Kidney capillary endothelial cell (primary cell): Measurements from ENCODE around the gene FH.
A peak's percentile ranks its signal among the peaks of the same experiment; 100 is the strongest.

ENCODE experiments used
- DNase-seq: peaks from one replicate; pipeline ENCODE4 v3.0.0-alpha.2; 2018; ENCODE audit warnings: low spot score

The FH gene

DNA sequence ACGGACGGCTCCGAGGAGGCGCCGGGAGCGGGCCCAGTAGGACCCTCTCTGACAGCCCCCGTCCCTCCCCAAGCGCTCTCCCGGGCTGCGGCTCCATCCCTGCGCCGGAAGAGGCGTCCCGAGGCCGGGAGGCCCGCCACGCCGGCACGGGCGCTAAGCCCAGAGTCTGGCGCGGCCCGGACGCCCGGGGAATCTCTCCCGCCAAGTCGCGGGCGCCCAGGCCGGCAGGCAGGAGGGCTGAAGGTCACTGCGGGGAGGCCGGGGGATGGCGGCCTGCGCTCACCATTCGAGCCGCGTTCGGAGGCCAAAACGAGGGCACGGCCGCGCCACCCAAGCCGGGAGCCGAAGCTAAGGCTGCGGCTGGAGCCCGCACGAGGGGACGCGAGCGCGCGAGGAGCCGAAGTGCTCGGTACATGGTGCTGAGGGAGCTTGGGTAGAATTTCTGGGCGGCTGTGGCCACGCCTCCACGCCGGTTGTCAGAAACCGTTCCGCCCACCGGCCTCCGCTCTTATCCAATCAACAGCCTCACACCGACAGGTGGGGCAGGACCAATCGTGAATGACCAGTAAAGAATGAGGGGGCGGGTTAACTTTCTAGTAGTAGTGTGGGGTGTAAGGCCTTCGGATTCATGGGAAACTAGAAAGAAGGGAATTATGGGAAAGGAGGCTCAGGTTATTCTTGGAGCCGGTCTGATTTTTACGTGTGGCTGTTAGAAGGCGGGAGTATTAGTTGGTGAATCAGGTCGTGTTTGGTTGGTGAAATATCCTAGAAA, at the start of gene FH:
TSS of gene FH (minus strand) at position 448 of the 772 bp plus-strand sequence. CDS start at position 415, 33 bp downstream.
- peak; percentile 96 for DNase-seq

DNA sequence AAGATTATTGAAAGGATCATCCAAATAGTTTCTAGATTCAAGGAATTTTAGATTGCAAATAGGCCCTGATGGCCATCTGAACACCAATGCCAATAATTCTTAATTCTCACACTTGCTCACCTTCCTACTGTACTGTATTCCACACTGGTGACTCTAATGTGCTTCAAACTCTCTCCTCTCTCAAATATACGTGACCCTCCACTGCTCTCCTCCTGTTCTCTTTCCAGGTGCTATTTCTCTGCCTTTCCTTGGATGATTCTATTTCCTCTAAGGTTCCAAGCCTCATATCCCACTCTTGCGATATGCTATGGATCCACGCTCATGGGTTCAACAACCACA, 41.3 kb upstream of the FH start:
- no peak for DNase-seq

DNA sequence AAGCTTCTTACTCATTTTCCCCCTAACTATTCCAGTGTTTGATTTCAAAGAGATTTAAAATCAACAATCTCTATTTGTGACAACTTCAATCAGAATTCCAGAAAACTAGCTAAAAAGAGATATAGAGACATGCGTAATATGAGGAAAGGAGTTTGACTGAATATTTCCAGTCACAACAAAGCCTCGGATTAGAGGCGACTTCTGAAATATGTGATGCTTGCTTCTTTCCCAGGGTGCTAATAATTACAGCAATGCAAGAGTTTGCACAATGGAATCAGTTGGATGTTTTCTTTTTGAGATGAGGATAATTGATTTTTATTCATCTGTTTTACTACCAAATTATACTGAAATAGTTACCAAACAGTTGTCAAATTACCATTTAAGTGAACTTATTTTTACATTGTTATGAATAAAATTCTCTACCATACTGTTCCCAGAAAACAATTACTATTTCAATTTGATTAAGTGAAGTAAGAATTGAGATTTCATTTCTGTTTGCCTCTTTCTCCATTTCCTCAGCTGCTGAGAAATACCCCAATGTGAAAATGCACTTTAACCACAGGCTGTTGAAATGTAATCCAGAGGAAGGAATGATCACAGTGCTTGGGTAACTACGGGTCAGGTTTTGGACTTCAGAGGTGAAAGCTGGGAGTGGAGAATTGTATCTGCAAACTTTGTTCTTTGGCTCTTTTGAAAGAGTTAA, 40.7 kb upstream of the FH start:
- no peak for DNase-seq

DNA sequence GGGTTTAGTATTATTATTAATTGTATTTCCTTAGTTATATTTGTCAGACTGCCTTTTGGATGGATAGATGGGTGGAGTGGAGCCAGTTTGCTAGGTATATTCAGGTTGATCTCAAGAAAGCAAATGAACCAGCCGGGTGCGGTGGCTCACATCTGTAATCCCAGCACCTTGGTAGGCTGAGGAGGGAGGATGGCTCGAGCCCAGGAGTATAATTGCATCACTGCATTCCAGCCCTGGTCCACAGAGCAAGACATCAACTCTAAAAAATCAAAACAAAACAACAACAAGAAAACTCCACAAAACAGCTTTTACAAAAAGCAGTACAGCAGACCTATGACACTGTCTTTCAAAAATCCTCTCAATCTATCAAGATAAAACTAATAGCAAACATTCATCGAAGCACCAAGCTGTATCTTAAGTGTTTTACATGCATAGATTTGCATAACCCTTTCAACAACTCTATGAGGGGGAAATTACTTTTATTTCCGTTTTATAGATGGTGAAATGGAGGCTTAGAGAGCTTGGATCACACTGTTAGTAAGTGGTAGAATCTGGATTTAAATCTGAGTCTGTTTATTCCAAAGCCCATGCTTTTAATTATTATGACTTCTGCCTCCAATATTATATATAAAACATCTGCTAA, 38.1 kb upstream of the FH start:
- DNase-seq = no peak

DNA sequence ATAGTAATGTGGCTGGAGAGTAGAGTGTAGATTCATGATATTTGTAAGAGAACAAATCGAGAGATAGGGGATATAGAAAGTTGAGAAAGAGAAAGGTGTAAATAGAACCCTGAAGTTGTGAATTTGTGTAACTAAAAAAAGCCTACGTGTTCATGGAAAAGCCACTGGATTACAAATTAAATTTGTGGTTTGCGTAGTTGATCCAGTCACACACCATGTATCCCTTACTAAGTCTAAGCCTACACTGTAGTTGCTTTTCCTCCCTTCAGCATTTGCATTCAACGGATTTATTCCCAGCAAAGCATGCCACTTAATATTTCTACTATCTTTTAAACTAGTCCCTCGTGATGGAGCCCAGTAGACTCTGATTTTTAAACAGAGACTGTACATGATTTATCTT, 37.5 kb upstream of the FH start:
- no peak for DNase-seq

DNA sequence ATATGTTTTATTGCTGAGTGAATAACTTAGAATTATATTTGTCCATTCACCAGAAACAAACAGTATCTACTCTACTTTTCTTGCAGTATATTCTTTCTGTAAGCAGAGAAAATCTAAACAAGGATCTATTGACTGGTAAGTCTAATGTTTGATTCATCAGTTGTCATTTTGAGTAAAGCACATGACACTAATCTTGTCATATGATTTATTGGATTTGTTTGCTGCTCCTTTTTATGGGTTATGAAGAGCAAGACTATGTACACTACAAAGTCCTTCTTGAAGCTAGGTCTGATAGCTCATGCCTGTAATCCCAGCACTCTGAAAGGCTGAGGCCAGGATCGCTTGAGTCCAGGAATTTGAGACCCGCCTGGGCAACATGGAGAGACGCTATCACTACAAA, 36.0 kb upstream of the FH start:
- no peak for DNase-seq

DNA sequence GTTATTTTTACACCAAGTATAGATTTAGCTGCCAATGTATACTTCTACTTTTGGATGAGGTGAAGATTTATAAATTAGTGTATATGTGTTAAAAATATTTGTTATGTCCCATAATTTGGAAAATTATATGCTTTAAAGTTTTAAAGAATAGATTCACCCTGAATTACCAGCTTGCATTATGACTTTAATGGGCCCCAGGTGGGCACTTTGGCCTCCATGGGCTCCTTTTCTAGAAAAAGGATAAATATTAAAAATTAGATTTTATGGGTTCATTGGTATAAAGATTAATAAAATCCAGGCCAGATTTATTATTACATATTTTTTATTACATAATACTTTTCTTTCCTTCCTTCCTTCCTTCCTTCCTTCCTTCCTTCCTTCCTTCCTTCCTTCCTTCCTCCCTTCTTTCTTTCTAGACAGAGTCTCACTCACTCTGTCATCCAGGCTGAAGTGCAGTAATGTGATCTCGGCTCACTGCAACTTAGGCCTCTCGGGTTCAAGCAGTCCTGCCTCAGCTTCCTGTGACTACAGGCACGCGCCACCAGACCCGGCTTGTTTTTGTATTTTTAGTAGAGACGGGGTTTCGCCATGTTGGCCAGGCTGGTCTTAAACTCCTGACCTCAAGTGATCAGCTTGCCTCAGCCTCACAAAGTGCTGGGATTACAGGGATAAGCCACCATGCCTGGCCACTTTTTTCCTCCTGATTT, 34.5 kb upstream of the FH start:
- DNase-seq = no peak

DNA sequence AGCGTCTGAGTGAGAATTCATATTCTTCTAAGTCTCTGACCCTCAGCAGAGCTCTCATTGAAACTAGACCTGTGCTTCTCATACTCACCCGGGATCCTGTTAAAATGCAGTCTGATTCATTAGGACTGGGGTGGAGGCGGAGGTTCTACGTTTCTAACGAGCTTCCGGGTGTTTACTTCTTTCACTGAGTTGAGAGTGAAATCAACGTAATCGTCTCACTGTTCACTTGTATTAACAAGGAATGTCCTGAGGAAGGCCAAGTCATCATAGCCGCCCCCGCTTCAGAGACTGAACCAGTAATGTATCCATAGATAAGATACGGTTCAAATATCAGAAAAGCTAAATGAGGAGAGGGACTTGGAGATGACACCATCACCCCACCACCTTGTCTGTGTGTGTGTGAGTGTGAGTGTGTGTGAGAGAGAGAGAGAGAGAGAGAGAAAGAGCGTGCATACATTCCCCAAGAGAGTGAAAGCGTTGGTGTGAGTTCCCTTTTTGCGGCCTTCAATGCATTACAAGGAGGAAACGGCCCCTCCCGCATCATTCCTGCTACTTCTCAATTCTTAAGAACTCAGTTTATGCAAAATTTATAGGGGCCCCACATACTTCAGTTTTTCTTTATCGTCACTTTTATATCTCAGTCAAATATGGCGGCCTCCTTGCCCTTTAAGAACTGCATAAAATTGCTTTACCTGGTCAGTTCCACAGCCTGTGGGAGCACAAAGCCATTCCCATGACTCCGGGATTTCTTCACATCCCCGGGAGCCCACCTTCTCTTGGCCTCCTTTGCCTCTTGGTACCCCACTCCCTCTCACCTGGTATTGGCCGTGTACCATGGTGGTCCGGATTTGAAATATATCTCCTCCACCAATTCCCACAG, 32.4 kb upstream of the FH start:
- DNase-seq = no peak

DNA sequence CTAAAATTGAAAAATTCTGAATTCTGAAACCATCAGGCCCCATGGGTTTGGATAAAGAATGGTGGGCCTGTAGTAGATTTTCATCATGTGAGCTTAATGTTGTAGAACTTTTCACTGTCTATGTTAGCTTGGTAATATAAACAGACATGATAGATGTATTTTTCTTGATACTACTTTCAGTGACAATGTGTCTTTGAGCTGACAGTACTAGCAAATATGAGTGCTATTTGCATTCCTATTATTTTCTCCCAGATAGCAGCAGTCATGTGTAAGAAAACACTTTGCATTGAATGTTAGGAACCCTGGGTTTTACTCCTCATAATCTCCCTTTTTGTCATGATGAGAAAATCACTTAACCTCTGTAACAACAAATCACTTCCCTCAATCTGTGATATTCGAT, 30.8 kb upstream of the FH start:
- no peak for DNase-seq

DNA sequence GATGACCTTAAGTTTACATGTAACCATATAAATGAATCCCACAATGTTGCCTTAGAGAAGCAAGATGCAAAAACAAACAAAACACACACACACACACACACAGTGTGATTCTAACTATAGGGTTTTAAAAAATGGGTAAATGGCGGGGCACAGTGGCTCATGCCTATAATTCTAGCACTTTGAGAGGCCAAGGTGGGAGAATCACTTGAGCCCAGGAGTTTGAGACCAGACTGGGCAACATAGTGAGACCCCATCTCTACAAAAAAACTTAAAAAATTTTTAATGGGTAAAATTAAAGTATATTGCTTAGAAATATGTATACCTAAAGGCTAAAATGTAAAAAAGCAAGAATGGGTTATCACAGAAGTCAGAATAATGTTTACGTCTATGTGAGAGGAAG, 28.5 kb upstream of the FH start:
- no peak for DNase-seq

DNA sequence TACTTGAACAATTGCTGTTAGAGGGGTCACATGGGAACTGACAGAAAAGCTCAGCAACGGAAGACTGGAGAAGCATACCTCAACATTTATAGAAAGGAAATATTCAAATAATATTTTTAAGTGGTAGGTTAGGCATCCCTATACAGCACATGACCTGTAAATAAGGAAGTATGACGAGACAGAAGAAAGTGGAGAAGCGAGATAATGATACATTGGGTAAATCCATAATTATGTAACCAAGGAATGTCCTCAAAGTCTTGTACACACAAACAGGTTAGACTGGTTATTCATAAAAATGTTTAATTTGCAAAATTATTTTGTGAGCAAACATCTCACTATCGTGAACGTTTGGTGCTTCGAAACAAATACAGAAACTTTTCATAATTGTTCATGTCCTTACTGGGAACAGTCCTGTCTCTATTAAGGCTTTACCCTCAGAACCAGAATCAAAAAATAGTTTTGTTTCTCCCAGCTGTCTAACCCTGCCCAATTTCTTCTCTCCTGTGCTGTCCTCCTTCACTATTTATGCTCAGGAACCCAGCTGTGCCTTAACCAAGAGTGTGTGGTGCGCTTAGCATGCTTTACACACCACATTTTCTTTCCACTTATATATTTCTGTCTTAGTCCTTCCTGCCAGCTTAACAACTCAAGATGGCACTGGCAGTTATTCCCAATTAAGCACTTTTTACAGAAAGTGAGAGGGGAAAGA, 22.8 kb upstream of the FH start:
- DNase-seq = no peak

DNA sequence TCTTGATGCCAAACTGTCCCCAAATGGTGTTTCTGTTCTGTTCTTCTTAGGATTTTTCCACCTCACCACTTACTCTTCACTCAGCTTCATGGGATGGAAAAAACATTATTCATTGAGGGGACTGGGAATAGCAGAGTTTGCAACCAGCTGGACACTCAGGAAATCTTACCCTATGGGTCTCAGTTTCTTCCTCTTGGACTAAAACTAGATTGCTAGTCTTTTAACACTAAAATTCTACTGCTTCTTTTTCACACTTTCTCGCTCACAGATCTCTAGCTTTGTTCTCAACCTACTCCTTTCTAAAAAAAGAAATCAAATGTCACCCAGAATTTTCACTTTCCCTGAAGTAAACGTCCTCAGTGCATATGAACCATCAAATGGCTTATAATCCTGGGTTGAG, 17.4 kb upstream of the FH start:
- DNase-seq = no peak

DNA sequence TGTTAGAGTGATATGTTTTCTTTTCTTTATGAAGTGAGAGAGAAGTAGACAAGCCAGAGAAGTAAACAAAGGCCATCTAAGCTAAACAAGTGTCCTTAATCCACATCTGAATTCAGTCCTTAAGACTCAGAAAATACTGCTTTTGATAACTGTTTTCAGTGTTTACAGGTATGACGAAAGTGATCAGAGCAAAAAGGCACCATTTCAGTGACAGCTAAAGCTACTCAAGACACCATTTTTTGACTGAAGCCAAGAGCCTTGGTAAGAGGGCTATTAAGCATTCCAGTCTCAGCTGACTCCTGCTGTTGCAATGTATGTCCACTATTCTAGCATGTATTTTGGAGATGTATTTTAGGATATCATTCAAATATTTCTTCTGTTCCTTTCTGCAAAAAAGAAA, 16.7 kb upstream of the FH start:
- DNase-seq = no peak

DNA sequence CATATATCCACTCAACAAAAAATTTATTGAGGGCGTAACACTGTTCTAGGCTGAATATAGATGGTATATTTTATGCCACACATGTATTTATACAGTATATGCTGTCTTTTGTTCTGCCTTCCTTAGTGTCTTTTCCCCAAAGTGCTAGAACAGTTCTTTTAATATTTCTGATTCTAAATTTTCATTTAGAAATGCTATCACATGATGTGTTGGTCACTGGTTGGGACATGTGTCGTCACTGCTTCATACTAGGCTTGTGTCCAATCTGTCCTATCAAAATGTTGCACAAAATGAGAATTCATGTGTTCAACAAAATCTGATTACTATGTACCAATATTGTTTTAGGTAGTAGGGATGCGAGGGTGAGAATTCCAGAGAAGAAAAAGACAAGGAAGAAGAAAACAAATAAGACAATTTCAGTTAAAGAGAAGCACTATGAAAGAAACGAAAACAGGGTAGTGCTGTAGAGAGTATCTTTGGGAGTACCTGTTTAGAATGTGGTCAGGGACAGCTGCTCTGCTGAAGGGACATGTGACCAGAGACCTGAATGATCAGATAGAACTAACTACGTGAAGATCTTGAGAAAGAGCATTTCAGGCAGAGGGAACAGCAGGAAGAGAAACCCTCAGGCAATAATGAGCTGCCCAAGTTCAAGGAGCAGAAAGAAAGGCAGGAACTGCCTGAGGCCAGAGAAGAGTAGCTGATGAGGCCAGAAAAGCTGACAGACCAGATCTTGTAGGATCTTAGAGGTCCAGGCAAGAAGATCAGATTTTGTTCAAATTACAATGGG, 14.0 kb upstream of the FH start:
- no peak for DNase-seq

DNA sequence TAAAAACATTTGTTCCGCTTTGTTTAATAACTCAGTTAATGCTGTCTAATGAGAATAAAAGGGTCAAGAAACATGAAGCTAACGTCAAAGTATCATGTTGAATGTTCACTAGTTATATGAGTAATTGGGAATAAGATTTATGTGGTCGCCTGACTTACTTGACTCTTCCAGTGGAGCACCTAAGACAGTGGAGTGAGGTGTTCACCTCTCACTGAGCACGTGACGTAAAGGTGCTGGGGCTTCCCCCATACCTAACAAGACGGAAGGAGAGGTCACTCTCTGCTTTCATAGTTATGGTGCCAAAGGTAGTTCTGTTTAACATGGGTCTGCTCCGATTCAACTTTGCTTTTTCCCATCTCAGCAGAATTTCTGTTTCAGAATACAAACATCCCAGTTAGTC, 13.3 kb upstream of the FH start:
- DNase-seq = no peak

DNA sequence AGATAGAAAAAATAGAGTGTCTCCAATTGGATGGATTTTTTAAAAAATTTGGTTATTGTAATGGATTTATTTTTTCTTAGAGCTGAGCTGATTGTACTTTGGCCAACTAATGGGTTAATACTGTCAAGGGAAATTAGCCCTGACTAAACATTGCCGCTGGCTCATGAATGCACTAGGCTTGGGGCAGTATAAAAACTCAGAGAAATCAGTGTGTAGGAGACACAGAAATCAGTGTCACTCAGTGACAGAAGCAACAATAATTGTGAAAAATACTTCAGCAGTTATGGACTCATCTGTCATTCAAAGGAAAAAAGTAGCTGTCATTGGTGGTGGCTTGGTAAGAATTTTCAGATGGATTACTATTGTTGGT, 12.6 kb upstream of the FH start, which contains the start of gene KMO:
TSS of gene KMO (plus strand) at position 217 of the 370 bp plus-strand sequence. CDS start at position 284, 67 bp downstream.
- DNase-seq = peak; percentile 17

DNA sequence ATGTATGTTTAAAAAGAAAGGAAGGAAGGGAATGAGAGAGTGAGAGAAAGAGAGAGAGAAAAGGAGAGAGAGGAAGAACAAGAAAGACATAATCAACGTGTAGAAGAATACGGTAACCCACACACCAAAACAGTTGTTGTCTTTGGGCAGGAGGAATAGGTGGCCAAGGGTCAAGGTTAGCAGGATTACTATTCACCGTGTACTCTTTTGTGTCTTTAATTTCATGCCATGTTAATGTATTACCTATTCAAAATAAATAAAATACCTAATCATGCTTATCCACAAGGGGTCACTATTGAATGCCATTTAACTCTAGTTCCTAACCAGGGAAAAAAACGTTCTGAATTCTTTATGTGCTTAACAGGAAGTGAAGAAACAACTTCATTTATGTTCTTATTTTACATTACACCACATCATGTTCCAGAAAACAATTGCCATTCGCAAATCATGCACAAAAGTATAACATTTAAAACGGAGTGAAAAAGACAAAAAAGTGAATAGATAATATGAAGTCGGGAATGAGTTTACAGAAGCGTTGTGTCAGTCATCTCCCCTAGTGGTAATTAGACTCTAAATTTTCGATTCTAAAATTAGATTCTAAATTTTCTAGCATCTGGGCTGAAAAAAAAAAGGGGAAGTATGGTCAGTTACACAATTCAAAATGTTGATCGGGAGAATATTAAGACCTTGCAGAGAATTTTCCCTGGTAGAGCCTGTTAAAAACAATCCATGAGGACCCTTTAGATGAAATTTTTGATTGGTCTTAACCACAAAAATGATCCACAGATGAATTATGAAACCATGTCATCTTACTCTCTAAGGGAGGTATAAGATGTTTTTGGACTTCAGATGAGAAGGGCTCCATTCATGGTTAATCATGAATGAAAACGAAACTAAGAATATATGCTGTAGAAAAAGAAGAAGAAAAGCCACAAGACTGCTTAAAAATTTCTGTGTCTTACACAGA, 11.9 kb upstream of the FH start:
- DNase-seq = peak; percentile 79

DNA sequence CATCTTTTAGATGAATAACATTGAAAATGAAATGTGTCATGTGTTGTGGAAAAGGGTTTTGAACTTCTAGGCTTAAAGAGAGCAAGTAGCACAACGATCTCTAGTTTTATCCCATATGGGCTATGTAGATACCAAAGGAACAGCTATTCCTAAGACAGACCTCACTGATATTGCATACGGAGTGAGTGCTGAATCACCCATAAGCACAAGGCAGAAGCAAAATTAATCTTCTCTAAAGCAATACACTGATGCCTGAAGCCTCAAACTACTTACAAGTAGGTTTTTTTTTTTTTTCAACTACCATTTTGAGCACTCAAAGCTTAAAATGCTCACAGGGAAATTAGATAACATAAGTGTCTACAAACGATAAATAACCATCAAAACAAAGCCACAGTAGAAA, 7.6 kb upstream of the FH start:
- DNase-seq = no peak

DNA sequence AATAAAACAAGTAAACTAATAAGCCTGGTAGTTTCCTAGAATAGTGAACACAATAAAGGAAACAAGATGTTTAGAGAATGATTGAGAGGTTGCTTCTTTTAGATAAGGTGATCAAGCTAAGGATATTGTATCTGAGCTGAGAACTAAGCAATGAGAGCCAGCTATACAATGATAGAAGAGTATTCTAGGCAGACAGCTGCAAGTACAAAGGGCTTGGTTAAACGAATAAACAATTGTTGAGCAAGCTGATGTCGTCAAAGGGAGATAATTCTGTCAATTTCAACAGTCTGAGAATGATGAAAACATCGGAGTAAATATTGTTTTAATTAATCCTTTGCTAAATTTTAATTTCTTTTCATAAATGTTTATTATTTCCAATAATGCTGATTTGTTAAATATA, 5.5 kb upstream of the FH start:
- no peak for DNase-seq
